DOHH2 (cell line): ENCODE results near the gene MAPK11.

Experiments used
- H3F3A ChIP-seq: fragments of 200-600 bp; sonication (generic), shearing (Covaris generic); 2 replicates; pipeline ENCODE4 v1.6.0; 2016; ENCODE audit warnings: antibody characterized with exemption, mild to moderate bottlenecking; ENCODE audit not compliant: control insufficient read depth, insufficient read depth
- H3K27ac ChIP-seq: fragments of 200-600 bp; sonication (generic); 2 replicates; pipeline ENCODE4 v1.5.1; 2014; ENCODE audit warnings: low read depth, mild to moderate bottlenecking, low read length, moderate library complexity
- H3K27me3 ChIP-seq: fragments of 200-600 bp; sonication (generic); 2 replicates; pipeline ENCODE4 v1.6.1; 2014; ENCODE audit warnings: mild to moderate bottlenecking, low read length, mixed read lengths; ENCODE audit not compliant: control insufficient read depth
- H3K36me3 ChIP-seq: fragments of 200-600 bp; sonication (generic); 2 replicates; pipeline ENCODE4 v1.6.1; 2014; ENCODE audit warnings: mild to moderate bottlenecking, low read length, moderate library complexity, mixed read lengths; ENCODE audit not compliant: control insufficient read depth
- H3K4me1 ChIP-seq: fragments of 200-600 bp; sonication (generic); 2 replicates; pipeline ENCODE4 v1.6.1; 2014; ENCODE audit warnings: mild to moderate bottlenecking, low read length, mixed read lengths; ENCODE audit not compliant: control insufficient read depth
- H3K4me2 ChIP-seq: fragments of 200-600 bp; sonication (generic); 2 replicates; pipeline ENCODE4 v1.6.0; 2014; ENCODE audit warnings: mild to moderate bottlenecking, low read length, moderate library complexity
- H3K4me3 ChIP-seq: fragments of 200-600 bp; sonication (generic); 2 replicates; pipeline ENCODE4 v1.5.1; 2014; ENCODE audit warnings: mild to moderate bottlenecking, low read length, mixed read lengths
- H3K79me2 ChIP-seq: fragments of 200-600 bp; sonication (generic); 2 replicates; pipeline ENCODE4 v1.6.1; 2014; ENCODE audit warnings: mild to moderate bottlenecking, low read length, mixed read lengths; ENCODE audit not compliant: control insufficient read depth
- H3K9me2 ChIP-seq: fragments of 200-600 bp; sonication (generic); replicated peaks from 2 replicates; pipeline ENCODE4 v1.6.1; 2014; ENCODE audit warnings: mild to moderate bottlenecking, low read length, mixed read lengths; ENCODE audit not compliant: control insufficient read depth
- H3K9me3 ChIP-seq: fragments of 200-600 bp; sonication (generic); 2 replicates; pipeline ENCODE4 v1.6.1; 2014; ENCODE audit warnings: antibody characterized with exemption, low read length, mixed read lengths; ENCODE audit not compliant: control insufficient read depth, insufficient read depth
- H4K20me1 ChIP-seq: fragments of 200-600 bp; sonication (generic); 2 replicates; pipeline ENCODE4 v1.6.0; 2014; ENCODE audit warnings: low read depth, mild to moderate bottlenecking, antibody characterized with exemption, low read length, moderate library complexity; ENCODE audit not compliant: control insufficient read depth, insufficient read depth
- CTCF ChIP-seq: fragments of 200-600 bp; sonication (generic); IDR thresholded peaks from one replicate; pipeline ENCODE4 v1.5.1; 2014; ENCODE audit warnings: antibody characterized with exemption, mild to moderate bottlenecking, low read depth, low read length; ENCODE audit not compliant: poor library complexity, severe bottlenecking
- EZH2phosphoT487 ChIP-seq: fragments of 200-600 bp; sonication (generic); IDR thresholded peaks from 2 replicates; pipeline ENCODE4 v1.6.1; 2017; ENCODE audit warnings: borderline replicate concordance, mild to moderate bottlenecking, antibody characterized with exemption, low read length, moderate library complexity, mixed read lengths

Gene MAPK11

GRCh38 chr22:50247748-50248147, 22.4 kb downstream of the MAPK11 start:
- no peak overlapping the region for H3K27ac ChIP-seq
- H3F3A ChIP-seq, result peaks cover 6% of the 10 kb centered on the region; the same call in 1 of the 2 replicates
- no peak overlapping the region for H3K4me3 ChIP-seq

GRCh38 chr22:50246242-50247175, 23.7 kb downstream of the MAPK11 start:
- Histone ChIP-seq H3K4me1 (peaks cover 37% of the 10 kb centered on the region), H3K9me3 (no peaks in the 10 kb centered on the region), H3K4me3 (peak overlapping the region; percentile 90; the same call in 1 of the 2 replicates), H3K27ac (no peak overlapping the region), H4K20me1 (peaks cover 3% of the 10 kb centered on the region; the same call in 1 of the 2 replicates), H3K9me2 (no peaks in the 10 kb centered on the region), H3F3A (peaks cover 4% of the 10 kb centered on the region; the same call in 1 of the 2 replicates), H3K79me2 (peaks cover 65% of the 10 kb centered on the region), H3K27me3 (no peaks in the 10 kb centered on the region), H3K36me3 (peaks cover 34% of the 10 kb centered on the region), H3K4me2 (peak overlapping the region; percentile 87)
- TF ChIP-seq CTCF (no peak), EZH2phosphoT487 (no peak)

More at GRCh38 chr22:50247748-50248147, 22.4 kb downstream of the MAPK11 start:
- Histone ChIP-seq H3K4me2 (peak overlapping the region; percentile 12; the same call in 1 of the 2 replicates), H3K9me2 (no peaks in the 10 kb centered on the region), H4K20me1 (peaks cover 3% of the 10 kb centered on the region; the same call in 1 of the 2 replicates), H3K79me2 (peaks cover 53% of the 10 kb centered on the region), H3K9me3 (no peaks in the 10 kb centered on the region), H3K27me3 (no peaks in the 10 kb centered on the region), H3K36me3 (peaks cover 35% of the 10 kb centered on the region), H3K4me1 (peaks cover 41% of the 10 kb centered on the region)
- TF ChIP-seq EZH2phosphoT487, result no peak
- TF ChIP-seq CTCF, result no peak

GRCh38 chr22:50245214-50246072, 24.7 kb downstream of the MAPK11 start:
- peaks cover 5% of the 10 kb centered on the region; the same call in 1 of the 2 replicates for H4K20me1 ChIP-seq

More at GRCh38 chr22:50245214-50246072, 24.7 kb downstream of the MAPK11 start:
- peaks cover 4% of the 10 kb centered on the region; the same call in 1 of the 2 replicates for H3F3A ChIP-seq
- peaks cover 38% of the 10 kb centered on the region for H3K4me1 ChIP-seq
- no peaks in the 10 kb centered on the region for H3K9me3 ChIP-seq
- TF ChIP-seq EZH2phosphoT487 (no peak), CTCF (no peak)
- H3K9me2 ChIP-seq, result no peaks in the 10 kb centered on the region
- no peaks in the 10 kb centered on the region for H3K27me3 ChIP-seq
- H3K79me2 ChIP-seq, result peaks cover 71% of the 10 kb centered on the region
- peak overlapping the region; percentile 90 for H3K4me3 ChIP-seq
- H3K36me3 ChIP-seq, result peaks cover 36% of the 10 kb centered on the region
- peak overlapping the region; percentile 67 for H3K27ac ChIP-seq
- H3K4me2 ChIP-seq, result peak overlapping the region; percentile 87
